Type B pancreatic cell (in vitro differentiated cells): ENCODE data around the gene CACFD1. TPM values are rescaled to one million over a fixed set of nuclear protein-coding genes. Genes with fewer than 3 reads are reported as not detected.

Experiments
- DNase-seq: peaks from one replicate; pipeline ENCODE4 v3.0.0; 2021; ENCODE audit warnings: mixed read lengths; ENCODE audit not compliant: unreplicated experiment; ENCODE audit errors: extremely low spot score
- H3K27ac Mint-ChIP-seq: 2 replicates; pipeline ENCODE4 v1.8.0; 2021; ENCODE audit warnings: mild to moderate bottlenecking, mixed read lengths
- H3K27me3 Mint-ChIP-seq: 2 replicates; pipeline ENCODE4 v1.8.0; 2021; ENCODE audit warnings: mixed read lengths
- H3K36me3 Mint-ChIP-seq: 2 replicates; pipeline ENCODE4 v1.8.0; 2021; ENCODE audit warnings: mixed read lengths
- H3K4me1 Mint-ChIP-seq: one replicate; pipeline ENCODE4 v1.8.0; 2021; ENCODE audit warnings: mixed read lengths; ENCODE audit not compliant: unreplicated experiment
- H3K4me3 Mint-ChIP-seq: 2 replicates; pipeline ENCODE4 v1.8.0; 2021; ENCODE audit warnings: mild to moderate bottlenecking, mixed read lengths
- H3K9me3 Mint-ChIP-seq: 2 replicates; pipeline ENCODE4 v1.8.0; 2021; ENCODE audit warnings: mixed read lengths
- CTCF ChIP-seq: fragments of 200-600 bp; sonication (generic); conservative IDR thresholded peaks from 2 replicates; pipeline ENCODE4 v1.5.0; 2021; ENCODE audit warnings: antibody characterized with exemption, mild to moderate bottlenecking
- total RNA-seq: library from RNA; stranded (reverse); gene quantifications from 2 replicates; pipeline ENCODE4 v1.2.1, GENCODE V29; 2021; ENCODE audit warnings: low replicate concordance

The CACFD1 gene
- total RNA-seq, 1 donor from 2014 or later: 45.6 TPM

GRCh38 chr9:133456409-133456808, 3.4 kb upstream of the CACFD1 start:
- DNase-seq: no peak
- peaks cover 10% of the 10 kb centered on the region for H3K4me1 Mint-ChIP-seq
- no peaks in the 10 kb centered on the region for H3K9me3 Mint-ChIP-seq
- no peak for TF ChIP-seq CTCF
- no peak overlapping the region for H3K27ac Mint-ChIP-seq
- no peaks in the 10 kb centered on the region for H3K36me3 Mint-ChIP-seq
- H3K27me3 Mint-ChIP-seq: no peaks in the 10 kb centered on the region
- H3K4me3 Mint-ChIP-seq: no peak overlapping the region

- no peaks in the 10 kb centered on the region for H3K36me3 Mint-ChIP-seq
- H3K4me3 Mint-ChIP-seq: no peak overlapping the region
- no peaks in the 10 kb centered on the region for H3K9me3 Mint-ChIP-seq
- H3K27me3 Mint-ChIP-seq: no peaks in the 10 kb centered on the region
- H3K27ac Mint-ChIP-seq: no peak overlapping the region
- H3K4me1 Mint-ChIP-seq: peaks cover 14% of the 10 kb centered on the region
- DNase-seq: no peak
- TF ChIP-seq CTCF: no peak
Measured at GRCh38 chr9:133457233-133457632, 2.5 kb upstream of the CACFD1 start.

- Mint-ChIP-seq H3K27me3 (no peaks in the 10 kb centered on the region), H3K9me3 (no peaks in the 10 kb centered on the region), H3K4me1 (peaks cover 14% of the 10 kb centered on the region), H3K36me3 (no peaks in the 10 kb centered on the region), H3K27ac (no peak overlapping the region), H3K4me3 (no peak overlapping the region)
- no peak for DNase-seq
- TF ChIP-seq CTCF: no peak
Measured at GRCh38 chr9:133457748-133458147, 2.0 kb upstream of the CACFD1 start.

- Mint-ChIP-seq H3K4me3 (peak overlapping the region; percentile 92), H3K9me3 (no peaks in the 10 kb centered on the region), H3K27me3 (no peaks in the 10 kb centered on the region), H3K36me3 (no peaks in the 10 kb centered on the region), H3K4me1 (peaks cover 12% of the 10 kb centered on the region), H3K27ac (peak overlapping the region; percentile 91)
- TF ChIP-seq CTCF: no peak
- DNase-seq: no peak
Measured at GRCh38 chr9:133458643-133459312, 1.0 kb upstream of the CACFD1 start.

- H3K4me1 Mint-ChIP-seq: peaks cover 9% of the 10 kb centered on the region
- no peaks in the 10 kb centered on the region for H3K9me3 Mint-ChIP-seq
- no peak for DNase-seq
- H3K27me3 Mint-ChIP-seq: no peaks in the 10 kb centered on the region
- no peaks in the 10 kb centered on the region for H3K36me3 Mint-ChIP-seq
- TF ChIP-seq CTCF: no peak
- H3K27ac Mint-ChIP-seq: peak overlapping the region; percentile 92
- H3K4me3 Mint-ChIP-seq: peak overlapping the region; percentile 92
Measured at GRCh38 chr9:133460405-133461175, 812 bp downstream of the CACFD1 start.
